Right lobe of liver (tissue), 6 donors: ENCODE measurements around the gene YWHAH. TPM values are rescaled to one million over a fixed set of nuclear protein-coding genes. Genes with fewer than 3 reads are reported as not detected.

Source experiments
- ATAC-seq, 4 donors: fragments of 200-7000 bp; cut with Tn5 transposase; one replicate each; pipeline ENCODE4 v1.9.1; 2020; ENCODE audit warnings: mild to moderate bottlenecking in 4 of 4, moderate library complexity in 4 of 4
- DNase-seq, 3 donors: peaks; one replicate each; pipeline ENCODE4 v3.0.0-alpha.2; 2020
- H3K27ac ChIP-seq, 3 donors: fragments of 200-600 bp; one replicate each; pipeline ENCODE4 v1.8.0; 2022
- H3K27me3 ChIP-seq, 2 donors: fragments of 200-600 bp; one replicate each; pipeline ENCODE4 v1.8.0; 2022
- H3K36me3 ChIP-seq, 4 donors: fragments of 200-600 bp; sonication (generic) in 1 of 4; one replicate each; pipeline versions ENCODE4 v1.5.1 to v1.8.0; 2017 to 2022; ENCODE audit warnings: control low read depth in 1 of 4
- H3K4me1 ChIP-seq, 4 donors: fragments of 200-600 bp; sonication (generic) in 1 of 4; one replicate each; pipeline versions ENCODE4 v1.5.1 to v1.8.0; 2017 to 2022; ENCODE audit warnings: control low read depth in 1 of 4
- H3K4me3 ChIP-seq, 3 donors: fragments of 200-600 bp; one replicate each; pipeline ENCODE4 v1.8.0; 2022
- H3K9me3 ChIP-seq, 4 donors: fragments of 200-600 bp; sonication (generic) in 1 of 4; one replicate each; pipeline versions ENCODE4 v1.5.1 to v1.8.0; 2017 to 2022; ENCODE audit warnings: control low read depth in 1 of 4
- POLR2A ChIP-seq: fragments of 450-650 bp; IDR thresholded peaks from one replicate; pipeline ENCODE4 v1.6.1; 2017; ENCODE audit warnings: antibody characterized with exemption, mild to moderate bottlenecking
- WGBS: methylation state at CpG from one replicate; pipeline ENCODE4 v1.1.6; 2018; ENCODE audit warnings: low coverage, low lambda C conversion rate; ENCODE audit not compliant: insufficient coverage; ENCODE audit errors: missing lambda C conversion rate; 5-methylcytosine and 5-hydroxymethylcytosine counted together
- intact Hi-C, 2 donors: fragments of 100-400 bp; cut with DNase I; formaldehyde crosslinking; loops; one replicate each; pipeline versions ENCODE4 v1.11.2 to v1.14.1; 2022
- total RNA-seq, 6 experiments: library from RNA; depleted of rRNA in 2 of 6; stranded (reverse); fragments of >200 nt in 2 of 6; fragmentation: NEBNext Ultra II Directional in 3 of 6; extraction: Animal tissue kit (Norgen Biotek cat#: 25700) in 3 of 6; gene quantifications; one replicate each; pipeline versions ENCODE4 v1.1.0 to v1.2.4, GENCODE V29; 2016 to 2023
- TF ChIP-seq, protein P1 (sequence below), 4 donors: fragments of 200-600 bp in 3 of 4; fragments of 450-650 bp in 1 of 4; IDR thresholded peaks; one replicate each; pipeline versions ENCODE4 v1.5.1 to v1.8.0; 2016 to 2022; ENCODE audit warnings: antibody characterized with exemption in 4 of 4, mild to moderate bottlenecking in 2 of 4
- donor health status: DM: no; HTN: yes; CAD: no.
- donor health status: DM: no; HTN: no; CAD: no.
- donor health status: DM: no; HTN: no; CAD: no.
- donor health status: DM: no; HTN: yes; CAD: no.
- donor health status: DM: no; HTN: yes; CAD: no.

Gene YWHAH
- total RNA-seq, 6 experiments from 2014 or later, result 35.8 to 97.5 (median 59.1) TPM

DNA sequence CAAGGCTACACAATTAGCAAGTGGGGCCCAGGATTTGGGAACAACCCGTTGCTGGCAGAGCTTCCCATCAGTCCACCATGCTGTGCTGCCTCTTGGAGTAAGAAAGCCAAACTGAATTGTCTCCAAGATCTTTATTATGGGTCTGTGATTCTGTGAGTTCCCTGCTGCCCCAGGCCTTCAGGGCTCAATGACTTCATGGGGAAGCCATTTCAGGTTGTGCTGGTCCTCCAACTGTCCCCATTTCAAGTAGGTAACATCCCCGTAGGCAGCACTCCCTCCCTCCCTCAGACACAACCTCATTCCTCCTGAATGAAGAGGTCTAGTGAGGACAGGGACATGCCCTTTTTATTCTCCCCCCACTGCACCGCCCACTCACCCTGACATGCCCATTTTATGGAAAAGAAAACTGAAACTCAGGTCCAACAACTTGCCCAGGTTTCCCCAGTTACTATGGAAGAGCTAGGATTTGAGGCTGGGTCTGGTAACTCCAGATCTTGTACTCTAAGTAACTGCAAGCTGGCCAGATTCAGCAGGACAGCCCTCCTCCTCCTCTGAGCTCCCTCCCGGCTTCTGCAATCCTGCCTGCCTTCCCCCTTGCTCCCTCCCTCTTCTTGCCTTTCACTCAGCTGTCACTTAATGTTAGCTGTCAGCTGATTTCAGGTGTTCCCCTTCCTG lies 8.2 kb upstream of the YWHAH start:
- Histone ChIP-seq H3K36me3 (no peaks in the 10 kb centered on the region), H3K9me3 (no peaks in the 10 kb centered on the region), H3K4me3 (no peak overlapping the region), H3K27me3 (no peaks in the 10 kb centered on the region), H3K4me1 (no peaks in the 10 kb centered on the region), H3K27ac (no peak overlapping the region)
- DNase-seq (no peak), ATAC-seq (no peak)
- WGBS, result 59% methylated on average over 3 of the region's 4 CpGs
- TF ChIP-seq, protein P1, sequence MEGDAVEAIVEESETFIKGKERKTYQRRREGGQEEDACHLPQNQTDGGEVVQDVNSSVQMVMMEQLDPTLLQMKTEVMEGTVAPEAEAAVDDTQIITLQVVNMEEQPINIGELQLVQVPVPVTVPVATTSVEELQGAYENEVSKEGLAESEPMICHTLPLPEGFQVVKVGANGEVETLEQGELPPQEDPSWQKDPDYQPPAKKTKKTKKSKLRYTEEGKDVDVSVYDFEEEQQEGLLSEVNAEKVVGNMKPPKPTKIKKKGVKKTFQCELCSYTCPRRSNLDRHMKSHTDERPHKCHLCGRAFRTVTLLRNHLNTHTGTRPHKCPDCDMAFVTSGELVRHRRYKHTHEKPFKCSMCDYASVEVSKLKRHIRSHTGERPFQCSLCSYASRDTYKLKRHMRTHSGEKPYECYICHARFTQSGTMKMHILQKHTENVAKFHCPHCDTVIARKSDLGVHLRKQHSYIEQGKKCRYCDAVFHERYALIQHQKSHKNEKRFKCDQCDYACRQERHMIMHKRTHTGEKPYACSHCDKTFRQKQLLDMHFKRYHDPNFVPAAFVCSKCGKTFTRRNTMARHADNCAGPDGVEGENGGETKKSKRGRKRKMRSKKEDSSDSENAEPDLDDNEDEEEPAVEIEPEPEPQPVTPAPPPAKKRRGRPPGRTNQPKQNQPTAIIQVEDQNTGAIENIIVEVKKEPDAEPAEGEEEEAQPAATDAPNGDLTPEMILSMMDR (IDR thresholded peaks at IDR 0.05), result no peak
- no peak for TF ChIP-seq POLR2A
- intact Hi-C loops, result no loop called here

DNA sequence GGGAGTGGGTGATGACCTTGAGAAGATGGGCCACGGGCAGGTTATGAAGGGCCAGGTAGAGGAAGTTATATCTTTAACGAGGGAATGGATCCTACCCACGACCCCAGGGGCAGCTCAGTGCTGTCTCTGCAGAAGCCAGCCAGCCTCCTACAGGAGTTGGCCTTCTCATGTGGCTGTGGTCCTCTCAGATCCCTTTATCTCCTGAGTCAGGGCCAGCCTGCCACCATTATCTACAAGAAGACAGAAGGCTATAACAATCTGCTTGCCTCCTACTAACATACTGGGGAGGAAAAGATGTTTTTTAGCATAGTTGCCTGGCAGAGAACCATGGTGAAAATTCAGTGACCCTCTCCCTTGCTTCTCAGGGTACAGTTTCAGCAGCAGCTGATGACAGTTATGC lies 7.0 kb upstream of the YWHAH start:
- Histone ChIP-seq H3K27ac (no peak overlapping the region), H3K4me1 (no peaks in the 10 kb centered on the region), H3K4me3 (no peak overlapping the region), H3K9me3 (no peaks in the 10 kb centered on the region), H3K36me3 (no peaks in the 10 kb centered on the region), H3K27me3 (no peaks in the 10 kb centered on the region)
- ATAC-seq (no peak), DNase-seq (no peak)
- intact Hi-C loops, result no loop called here
- no peak for TF ChIP-seq POLR2A
- 63% methylated on average over 2 of the region's 3 CpGs for WGBS

DNA sequence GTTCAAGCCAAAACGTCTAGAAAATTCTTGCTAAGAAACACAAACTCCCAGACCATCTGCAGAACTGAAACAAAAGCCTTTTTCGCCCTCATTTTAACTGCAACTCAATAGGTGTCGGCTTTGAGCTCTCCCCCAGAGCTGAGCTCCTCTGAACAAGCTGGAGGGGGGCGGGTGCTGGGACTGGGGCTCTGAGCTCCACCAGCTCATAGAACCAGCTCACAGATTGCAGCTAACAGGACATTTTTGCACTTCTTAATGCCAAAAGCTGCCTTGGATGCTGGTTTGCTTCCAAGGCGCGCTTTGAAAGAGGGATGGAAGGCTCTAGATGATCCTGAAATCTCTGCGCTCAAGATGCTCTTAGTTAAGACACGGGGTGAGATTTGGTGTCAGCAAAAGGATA lies 6.0 kb upstream of the YWHAH start:
- Histone ChIP-seq H3K4me3 (no peak overlapping the region), H3K4me1 (no peaks in the 10 kb centered on the region), H3K27me3 (no peaks in the 10 kb centered on the region), H3K27ac (no peak overlapping the region), H3K9me3 (no peaks in the 10 kb centered on the region), H3K36me3 (no peaks in the 10 kb centered on the region)
- TF ChIP-seq POLR2A, result no peak
- TF ChIP-seq, protein P1 (IDR thresholded peaks at IDR 0.05), result no peak
- no peak for ATAC-seq
- intact Hi-C loops, result no loop called here
- WGBS, result 74% methylated on average over 4 of the region's 8 CpGs
- no peak for DNase-seq

DNA sequence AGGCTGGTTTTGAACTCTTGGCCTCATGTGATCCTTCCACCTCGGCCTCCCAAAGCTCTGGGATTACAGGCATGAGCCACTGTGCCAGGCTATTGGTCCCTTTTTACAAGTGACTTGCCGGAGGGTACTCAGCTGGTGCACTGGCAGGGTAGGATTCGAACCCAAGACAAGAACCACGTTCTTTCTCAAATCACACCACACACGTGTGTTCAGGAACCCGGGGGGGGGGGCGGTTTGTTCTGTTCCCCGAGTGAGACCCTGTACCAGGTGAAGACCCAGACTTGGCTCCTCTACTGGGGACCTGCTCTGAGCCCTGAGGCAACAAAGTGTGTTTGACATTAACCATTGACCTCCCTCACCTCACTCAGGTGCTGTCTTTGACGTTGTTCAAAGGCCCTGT lies 3.8 kb upstream of the YWHAH start:
- Histone ChIP-seq H3K36me3 (no peaks in the 10 kb centered on the region), H3K27me3 (no peaks in the 10 kb centered on the region), H3K27ac (no peak overlapping the region), H3K4me1 (no peaks in the 10 kb centered on the region), H3K9me3 (no peaks in the 10 kb centered on the region), H3K4me3 (no peak overlapping the region)
- intact Hi-C loops, result no loop called here
- WGBS, result 23% methylated on average over 2 of the region's 9 CpGs
- ATAC-seq, result no peak
- peak in 1 of 3 donors; percentile 6 for DNase-seq
- TF ChIP-seq, protein P1 (IDR thresholded peaks at IDR 0.05), result no peak
- no peak for TF ChIP-seq POLR2A

DNA sequence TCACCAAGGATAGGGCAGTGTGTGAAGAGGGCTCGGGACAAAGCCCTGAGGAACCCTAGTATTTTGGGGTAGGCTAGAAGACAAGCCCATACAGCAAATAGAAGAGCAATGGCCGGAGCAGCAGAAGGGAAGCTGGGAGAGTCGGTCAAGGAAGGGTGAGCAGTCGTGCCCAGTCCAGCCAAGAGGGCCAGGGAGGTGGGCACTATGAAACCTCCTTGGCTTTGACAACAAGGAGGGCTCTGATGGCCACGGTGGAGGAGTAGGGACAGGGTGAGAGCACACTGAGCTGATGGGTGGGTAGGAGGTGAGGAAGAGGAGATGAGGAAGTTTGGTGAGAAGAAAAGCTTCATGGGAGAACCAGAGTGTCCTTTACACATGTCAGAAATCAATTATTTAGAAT lies 2.2 kb upstream of the YWHAH start:
- TF ChIP-seq POLR2A, result no peak
- TF ChIP-seq, protein P1 (IDR thresholded peaks at IDR 0.05), result no peak
- H3K4me3 ChIP-seq, result no peak overlapping the region
- DNase-seq (peak in 1 of 3 donors; percentile 26), ATAC-seq (no peak)
- intact Hi-C loops, result no loop called here
- H3K9me3 ChIP-seq, result no peaks in the 10 kb centered on the region
- no peaks in the 10 kb centered on the region for H3K27me3 ChIP-seq
- H3K36me3 ChIP-seq, result no peaks in the 10 kb centered on the region
- H3K27ac ChIP-seq, result no peak overlapping the region
- 84% methylated on average over 5 of the region's 5 CpGs for WGBS
- peaks cover 0 to 7% (median 0%) of the 10 kb centered on the region in 4 donors for H3K4me1 ChIP-seq
